Measurements from ENCODE around the gene PKP4. TPM values are rescaled to one million over a fixed set of nuclear protein-coding genes. Genes with fewer than 3 reads are reported as not detected.

Gene PKP4
- total and polyA plus RNA-seq, 3 donors from 2014 or later: 42.5 to 60.5 (median 60.0) TPM

- 76 to 79% methylated on average over 1 of the region's 1 CpG for WGBS, 2 donors
- no peak for TF ChIP-seq POLR2A (IDR thresholded peaks at IDR 0.05)
- TF ChIP-seq, protein P1, sequence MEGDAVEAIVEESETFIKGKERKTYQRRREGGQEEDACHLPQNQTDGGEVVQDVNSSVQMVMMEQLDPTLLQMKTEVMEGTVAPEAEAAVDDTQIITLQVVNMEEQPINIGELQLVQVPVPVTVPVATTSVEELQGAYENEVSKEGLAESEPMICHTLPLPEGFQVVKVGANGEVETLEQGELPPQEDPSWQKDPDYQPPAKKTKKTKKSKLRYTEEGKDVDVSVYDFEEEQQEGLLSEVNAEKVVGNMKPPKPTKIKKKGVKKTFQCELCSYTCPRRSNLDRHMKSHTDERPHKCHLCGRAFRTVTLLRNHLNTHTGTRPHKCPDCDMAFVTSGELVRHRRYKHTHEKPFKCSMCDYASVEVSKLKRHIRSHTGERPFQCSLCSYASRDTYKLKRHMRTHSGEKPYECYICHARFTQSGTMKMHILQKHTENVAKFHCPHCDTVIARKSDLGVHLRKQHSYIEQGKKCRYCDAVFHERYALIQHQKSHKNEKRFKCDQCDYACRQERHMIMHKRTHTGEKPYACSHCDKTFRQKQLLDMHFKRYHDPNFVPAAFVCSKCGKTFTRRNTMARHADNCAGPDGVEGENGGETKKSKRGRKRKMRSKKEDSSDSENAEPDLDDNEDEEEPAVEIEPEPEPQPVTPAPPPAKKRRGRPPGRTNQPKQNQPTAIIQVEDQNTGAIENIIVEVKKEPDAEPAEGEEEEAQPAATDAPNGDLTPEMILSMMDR (IDR thresholded peaks at IDR 0.05): no peak
- no peak overlapping the region for H3K4me3 ChIP-seq
- DNase-seq: no peak
- no peaks in the 10 kb centered on the region for H3K27me3 ChIP-seq
- intact Hi-C loops (cut with DNase I; ENCODE audit: low total_unique reads): no loop called here
- H3K27ac ChIP-seq: no peak overlapping the region
- H3K4me1 ChIP-seq: peaks cover 8% of the 10 kb centered on the region
- no peaks in the 10 kb centered on the region for H3K9me3 ChIP-seq
- no peaks in the 10 kb centered on the region for H3K36me3 ChIP-seq (ENCODE audit: low read depth, missing control alignments)
Observed at GRCh38 chr2:158497486-158497885, 40.7 kb downstream of the PKP4 start.

DNA sequence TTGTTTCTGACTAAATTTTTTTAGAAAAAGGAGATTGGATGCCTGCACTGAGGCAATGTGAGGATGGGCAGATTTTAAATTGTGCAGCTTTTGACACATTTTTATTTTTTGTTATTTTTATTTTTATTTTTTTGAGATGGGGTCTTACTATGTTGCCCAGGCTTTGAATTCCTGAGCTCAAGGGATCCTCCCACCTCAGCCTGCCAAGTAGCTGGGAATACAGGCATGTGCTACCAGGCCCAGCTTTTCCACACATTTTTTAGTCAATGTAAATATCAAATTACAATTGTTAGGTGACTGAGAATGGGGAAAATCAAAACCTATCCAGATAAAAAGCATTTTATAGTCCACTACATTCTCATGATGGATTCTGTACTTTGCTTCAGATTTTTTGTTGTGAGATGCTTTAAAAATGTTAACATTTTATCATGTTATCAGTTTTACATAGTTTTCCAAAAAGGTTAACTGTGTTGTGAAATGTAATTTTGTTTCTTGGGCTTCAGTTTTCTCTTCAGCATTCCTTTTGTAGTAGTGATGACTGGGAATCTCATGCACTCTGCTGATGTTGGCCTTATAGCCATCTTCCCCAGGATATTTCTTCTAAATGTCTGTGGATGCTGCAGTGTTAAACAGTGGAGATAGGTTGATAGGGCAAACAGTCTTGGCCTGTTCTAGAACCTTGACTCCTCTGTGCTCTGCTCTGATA is 41.4 kb downstream of the PKP4 start:
- Histone ChIP-seq H3K4me3 (no peak overlapping the region), H3K9me3 (no peaks in the 10 kb centered on the region), H3K4me1 (peaks cover 8% of the 10 kb centered on the region), H3K36me3 (ENCODE audit: low read depth, missing control alignments) (no peaks in the 10 kb centered on the region), H3K27ac (no peak overlapping the region), H3K27me3 (no peaks in the 10 kb centered on the region)
- no peak for DNase-seq
- intact Hi-C loops (cut with DNase I; ENCODE audit: low total_unique reads): no loop called here
- TF ChIP-seq, protein P1 (IDR thresholded peaks at IDR 0.05): no peak
- no peak for TF ChIP-seq POLR2A (IDR thresholded peaks at IDR 0.05)

DNA sequence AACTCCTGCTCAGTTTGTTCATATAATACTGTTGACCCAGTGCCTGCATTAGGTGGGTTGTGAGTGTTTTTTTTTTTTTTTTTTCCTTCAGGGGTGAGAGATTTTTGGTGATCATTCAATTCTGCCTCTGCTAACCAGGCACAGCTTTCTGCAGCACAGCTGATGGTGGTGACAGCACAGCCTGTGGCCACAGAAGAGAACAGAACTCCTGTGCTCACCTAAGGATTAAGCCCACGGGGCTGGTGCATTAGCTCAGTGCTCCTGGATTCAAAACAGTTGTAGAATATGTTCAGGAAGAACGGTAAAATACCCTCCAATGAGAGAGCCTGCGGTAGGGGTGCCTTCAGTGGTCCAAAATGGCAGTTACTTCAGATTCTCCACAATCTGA is 42.0 kb downstream of the PKP4 start:
- Histone ChIP-seq H3K27ac (no peak overlapping the region), H3K4me3 (no peak overlapping the region), H3K4me1 (peaks cover 8% of the 10 kb centered on the region), H3K27me3 (no peaks in the 10 kb centered on the region), H3K36me3 (ENCODE audit: low read depth, missing control alignments) (no peaks in the 10 kb centered on the region), H3K9me3 (no peaks in the 10 kb centered on the region)
- TF ChIP-seq POLR2A (IDR thresholded peaks at IDR 0.05): no peak
- TF ChIP-seq, protein P1 (IDR thresholded peaks at IDR 0.05): no peak
- WGBS, 2 donors: 85 to 86% methylated on average over 3 of the region's 3 CpGs
- DNase-seq: no peak
- intact Hi-C loops (cut with DNase I; ENCODE audit: low total_unique reads): no loop called here

- WGBS, 2 donors: 38 to 49% methylated on average over 2 of the region's 2 CpGs
- peaks cover 8% of the 10 kb centered on the region for H3K4me1 ChIP-seq
- H3K36me3 ChIP-seq (ENCODE audit: low read depth, missing control alignments): no peaks in the 10 kb centered on the region
- H3K9me3 ChIP-seq: no peaks in the 10 kb centered on the region
- DNase-seq: no peak
- H3K27me3 ChIP-seq: no peaks in the 10 kb centered on the region
- H3K4me3 ChIP-seq: no peak overlapping the region
- TF ChIP-seq, protein P1 (IDR thresholded peaks at IDR 0.05): no peak
- H3K27ac ChIP-seq: peak overlapping the region in 1 of 2 donors; percentile 46
- intact Hi-C loops (cut with DNase I; ENCODE audit: low total_unique reads): no loop called here
Observed at GRCh38 chr2:158499383-158499782, 42.6 kb downstream of the PKP4 start.

GRCh38 chr2:158500333-158500732 is 43.6 kb downstream of the PKP4 start:
- H3K9me3 ChIP-seq: no peaks in the 10 kb centered on the region
- peaks cover 8% of the 10 kb centered on the region for H3K4me1 ChIP-seq
- no peak overlapping the region for H3K27ac ChIP-seq
- intact Hi-C loops (cut with DNase I; ENCODE audit: low total_unique reads): no loop called here
- 93 to 100% methylated on average over 2 of the region's 2 CpGs for WGBS, 2 donors
- no peak for DNase-seq
- TF ChIP-seq POLR2A (IDR thresholded peaks at IDR 0.05): no peak
- no peaks in the 10 kb centered on the region for H3K27me3 ChIP-seq
- H3K4me3 ChIP-seq: no peak overlapping the region
- H3K36me3 ChIP-seq (ENCODE audit: low read depth, missing control alignments): no peaks in the 10 kb centered on the region
